B cell (primary cell): ENCODE data around the gene THAP4. TPM values are rescaled to one million over a fixed set of nuclear protein-coding genes. Genes with fewer than 3 reads are reported as not detected.

ENCODE experiments used
- ATAC-seq: fragments of 200-7000 bp; cut with Tn5 transposase; one replicate; pipeline ENCODE4 v1.10.0; 2021; ENCODE audit warnings: low read depth, mild to moderate bottlenecking, moderate number of reproducible peaks, moderate library complexity
- CTCF ChIA-PET: fragments of 350-600 bp; sonication (Branson Sonifier 250); formaldehyde crosslinking; loops from one replicate; lab custom pipeline; 2021; ENCODE audit warnings: antibody characterized with exemption, inconsistent platforms; lab: Charles Lee
- POLR2A ChIA-PET: fragments of 350-600 bp; sonication (Branson Sonifier 250); formaldehyde crosslinking; loops from one replicate; lab custom pipeline; 2021; ENCODE audit warnings: antibody characterized with exemption; lab: Charles Lee
- DNase-seq: peaks from one replicate; pipeline ENCODE4 v3.0.0; 2013
- H2AFZ ChIP-seq: 2 replicates; pipeline ENCODE4 v1.6.1; 2012; ENCODE audit warnings: mild to moderate bottlenecking, low read depth, low read length; ENCODE audit not compliant: insufficient read depth, poor library complexity, severe bottlenecking
- H3K27ac ChIP-seq, 2 donors: 1 replicate in 1 of 2; 2 replicates in 1 of 2; pipeline ENCODE4 v1.5.1; 2012 to 2013; ENCODE audit warnings: low read length in 2 of 2, mild to moderate bottlenecking in 2 of 2, moderate library complexity in 1 of 2
- H3K27me3 ChIP-seq, 4 experiments: fragments of 200-600 bp in 1 of 4; sonication (generic) in 1 of 4; replicated peaks in 1 of 4; 1 replicate in 2 of 4; 2 replicates in 2 of 4; pipeline versions ENCODE4 v1.6.1 to v1.7.0; 2013 to 2016; ENCODE audit warnings: low read length in 3 of 4, mild to moderate bottlenecking in 2 of 4, mixed read lengths in 1 of 4, moderate library complexity in 1 of 4; ENCODE audit not compliant: insufficient read depth in 4 of 4, control insufficient read depth in 3 of 4; ENCODE audit errors: control extremely low read depth in 1 of 4
- H3K36me3 ChIP-seq, 2 experiments: replicated peaks in 1 of 2; 1 replicate in 1 of 2; 2 replicates in 1 of 2; pipeline versions ENCODE4 v1.6.1 to v1.7.1; 2013; ENCODE audit warnings: low read length in 1 of 2; ENCODE audit not compliant: insufficient read depth in 2 of 2, control insufficient read depth in 1 of 2; ENCODE audit errors: control extremely low read depth in 1 of 2, extremely low read depth in 1 of 2
- H3K4me1 ChIP-seq, 2 donors: fragments of 200-600 bp in 1 of 2; sonication (generic) in 1 of 2; 1 replicate in 1 of 2; 2 replicates in 1 of 2; pipeline versions ENCODE4 v1.5.1 to v1.6.1; 2013 to 2017; ENCODE audit warnings: low read length in 2 of 2; ENCODE audit not compliant: control insufficient read depth in 2 of 2, insufficient read depth in 2 of 2
- H3K4me2 ChIP-seq: replicated peaks from 2 replicates; pipeline ENCODE3; 2012; ENCODE audit warnings: mild to moderate bottlenecking, low read depth, low read length; ENCODE audit not compliant: poor library complexity, severe bottlenecking
- H3K4me3 ChIP-seq, 5 experiments: fragments of 200-600 bp in 1 of 5; sonication (generic) in 1 of 5; 1 replicate in 3 of 5; 2 replicates in 2 of 5; pipeline versions ENCODE4 v1.5.1 to v1.7.0; 2011 to 2016; ENCODE audit warnings: low read length in 4 of 5, mild to moderate bottlenecking in 4 of 5, low read depth in 2 of 5, control low read depth in 1 of 5, moderate library complexity in 1 of 5; ENCODE audit not compliant: insufficient read depth in 1 of 5; ENCODE audit errors: control extremely low read depth in 1 of 5, extremely low read depth in 1 of 5
- H3K79me2 ChIP-seq: fragments of 200-600 bp; sonication (generic); one replicate; pipeline ENCODE4 v1.6.0; 2016; ENCODE audit warnings: low read length; ENCODE audit not compliant: control insufficient read depth, insufficient read depth
- H3K9ac ChIP-seq: fragments of 200-600 bp; sonication (generic); 2 replicates; pipeline ENCODE4 v1.6.1; 2017; ENCODE audit warnings: mild to moderate bottlenecking, low read length, moderate library complexity
- H3K9me3 ChIP-seq, 3 donors: one replicate each; pipeline versions ENCODE4 v1.6.1 to v1.7.1; 2013; ENCODE audit warnings: low read length in 2 of 3; ENCODE audit not compliant: control insufficient read depth in 2 of 3, insufficient read depth in 1 of 3; ENCODE audit errors: control extremely low read depth in 1 of 3
- H4K20me1 ChIP-seq: 2 replicates; pipeline ENCODE4 v1.6.0; 2012; ENCODE audit warnings: mild to moderate bottlenecking, low read length; ENCODE audit not compliant: insufficient read depth, control insufficient read depth, poor library complexity, severe bottlenecking
- H3K27ac Mint-ChIP-seq: one replicate; pipeline ENCODE4 v1.8.0; 2021; ENCODE audit warnings: mixed read lengths
- H3K27me3 Mint-ChIP-seq: one replicate; pipeline ENCODE4 v1.8.0; 2021; ENCODE audit warnings: mixed read lengths
- H3K4me1 Mint-ChIP-seq: one replicate; pipeline ENCODE4 v1.8.0; 2021; ENCODE audit warnings: mixed read lengths
- H3K4me3 Mint-ChIP-seq: one replicate; pipeline ENCODE4 v1.8.0; 2021; ENCODE audit warnings: mixed read lengths
- H3K9me3 Mint-ChIP-seq: one replicate; pipeline ENCODE4 v1.8.0; 2022; ENCODE audit warnings: mixed read lengths; ENCODE audit not compliant: insufficient read depth
- CTCF ChIP-seq: fragments of 200-600 bp; IDR thresholded peaks from one replicate; pipeline ENCODE4 v1.8.0; 2022; ENCODE audit warnings: antibody characterized with exemption, mild to moderate bottlenecking
- EZH2 ChIP-seq: IDR thresholded peaks from 2 replicates; pipeline ENCODE4 v1.6.1; 2012; ENCODE audit warnings: borderline replicate concordance, low read depth, mild to moderate bottlenecking, moderate library complexity, low read length; ENCODE audit not compliant: insufficient read depth, poor library complexity, severe bottlenecking
- WGBS: methylation state at CpG from one replicate; pipeline ENCODE4 v1.1.5; 2013; ENCODE audit warnings: missing lambda C conversion rate; ENCODE audit not compliant: insufficient coverage; 5-methylcytosine and 5-hydroxymethylcytosine counted together
- intact Hi-C: fragments of 100-400 bp; cut with micrococcal nuclease; formaldehyde crosslinking; loops from one replicate; pipeline ENCODE4 v1.10.0; 2022
- polyA plus RNA-seq: library from polyadenylated mRNA; depleted of rRNA; stranded (reverse); fragments of >200 nt; gene quantifications from 2 replicates; pipeline ENCODE4 v1.2.3, GENCODE V29; 2012
- total RNA-seq, 2 donors: library from RNA; stranded (reverse); fragments of 120-200 nt in 1 of 2; gene quantifications; 1 replicate in 1 of 2; 2 replicates in 1 of 2; pipeline versions ENCODE4 v1.2.3 to v1.2.4, GENCODE V29; 2013 to 2022

THAP4 gene
- total and polyA plus RNA-seq, 2 donors (not counting 1 experiment from before 2014, with no cell fraction given): 26.5 to 41.0 TPM

- no peak for DNase-seq
- intact Hi-C loops: no loop called here
- Histone ChIP-seq H3K4me3 (no peak overlapping the region), H4K20me1 (peaks cover 21% of the 10 kb centered on the region), H3K27ac (no peak overlapping the region), H3K4me2 (no peak overlapping the region), H2AFZ (no peak overlapping the region), H3K27me3 (no peaks in the 10 kb centered on the region), H3K9ac (no peak overlapping the region), H3K36me3 (peaks cover 0 to 12% of the 10 kb centered on the region in 2 experiments), H3K9me3 (no peaks in the 10 kb centered on the region), H3K79me2 (peaks cover 30% of the 10 kb centered on the region), H3K4me1 (peaks cover 8 to 16% of the 10 kb centered on the region in 2 donors)
- POLR2A ChIA-PET: no interaction called here
- H3K27ac Mint-ChIP-seq: peak overlapping the region; percentile 61
- TF ChIP-seq CTCF (no peak), EZH2 (no peak)
- ATAC-seq: no peak
- no peaks in the 10 kb centered on the region for H3K27me3 Mint-ChIP-seq
- peak overlapping the region; percentile 56 for H3K4me3 Mint-ChIP-seq
- peaks cover 18% of the 10 kb centered on the region for H3K4me1 Mint-ChIP-seq
- H3K9me3 Mint-ChIP-seq: no peaks in the 10 kb centered on the region
- 61% methylated on average over 8 of the region's 10 CpGs for WGBS
- CTCF ChIA-PET: no interaction called here
These were observed 28.1 kb downstream of the THAP4 start for GRCh38 chr2:241608881-241609280.

- peaks cover 18% of the 10 kb centered on the region for H3K4me1 Mint-ChIP-seq
- intact Hi-C loops: no loop called here
- H3K27ac ChIP-seq: no peak overlapping the region
These were observed 29.6 kb downstream of the THAP4 start for GRCh38 chr2:241607162-241607885.

More at GRCh38 chr2:241607162-241607885, 29.6 kb downstream of the THAP4 start:
- Histone ChIP-seq H3K4me1 (peaks cover 8 to 16% of the 10 kb centered on the region in 2 donors), H3K9ac (no peak overlapping the region), H3K27me3 (no peaks in the 10 kb centered on the region), H3K4me3 (no peak overlapping the region), H4K20me1 (peaks cover 21% of the 10 kb centered on the region), H3K9me3 (no peaks in the 10 kb centered on the region), H3K36me3 (peaks cover 0 to 17% of the 10 kb centered on the region in 2 experiments), H2AFZ (no peak overlapping the region), H3K4me2 (no peak overlapping the region), H3K79me2 (peaks cover 27% of the 10 kb centered on the region)
- Mint-ChIP-seq H3K27ac (no peak overlapping the region), H3K9me3 (no peaks in the 10 kb centered on the region), H3K4me3 (no peak overlapping the region), H3K27me3 (no peaks in the 10 kb centered on the region)
- DNase-seq (no peak), ATAC-seq (no peak)
- WGBS: 98% methylated on average over 27 of the region's 27 CpGs
- TF ChIP-seq CTCF: no peak
- TF ChIP-seq EZH2: no peak
- CTCF ChIA-PET: no interaction called here
- POLR2A ChIA-PET: no interaction called here
